Muscle layer of duodenum (tissue), 2 donors: ENCODE measurements around the gene TAF4.
"Not testable (repeated sequence)": the region's sequence is repeated elsewhere in the genome, so short reads cannot be mapped to it uniquely, and the experiment has no call there.

Source experiments
- H3K27ac ChIP-seq: one replicate; pipeline ENCODE4 v1.7.0; 2013; ENCODE audit warnings: mild to moderate bottlenecking, low read length
- H3K27me3 ChIP-seq: one replicate; pipeline ENCODE4 v1.7.0; 2013; ENCODE audit warnings: low read depth, mild to moderate bottlenecking, control low read depth, low read length
- H3K36me3 ChIP-seq, 2 donors: one replicate each; pipeline ENCODE4 v1.7.0; 2013; ENCODE audit warnings: low read length in 2 of 2, control low read depth in 1 of 2, mild to moderate bottlenecking in 1 of 2; ENCODE audit not compliant: insufficient read depth in 2 of 2, control insufficient read depth in 1 of 2
- H3K4me1 ChIP-seq, 2 donors: one replicate each; pipeline ENCODE4 v1.7.0; 2013; ENCODE audit warnings: low read length in 2 of 2, mild to moderate bottlenecking in 2 of 2, control low read depth in 1 of 2, moderate library complexity in 1 of 2; ENCODE audit not compliant: insufficient read depth in 2 of 2, control insufficient read depth in 1 of 2
- H3K4me3 ChIP-seq, 2 donors: one replicate each; pipeline ENCODE4 v1.7.0; 2013; ENCODE audit warnings: low read length in 2 of 2, low read depth in 1 of 2, mild to moderate bottlenecking in 1 of 2
- H3K9me3 ChIP-seq, 2 donors: one replicate each; pipeline ENCODE4 v1.7.0; 2013; ENCODE audit warnings: low read length in 2 of 2, control low read depth in 1 of 2, mild to moderate bottlenecking in 1 of 2; ENCODE audit not compliant: control insufficient read depth in 1 of 2
- donor health status: healthy.

TAF4 gene

DNA sequence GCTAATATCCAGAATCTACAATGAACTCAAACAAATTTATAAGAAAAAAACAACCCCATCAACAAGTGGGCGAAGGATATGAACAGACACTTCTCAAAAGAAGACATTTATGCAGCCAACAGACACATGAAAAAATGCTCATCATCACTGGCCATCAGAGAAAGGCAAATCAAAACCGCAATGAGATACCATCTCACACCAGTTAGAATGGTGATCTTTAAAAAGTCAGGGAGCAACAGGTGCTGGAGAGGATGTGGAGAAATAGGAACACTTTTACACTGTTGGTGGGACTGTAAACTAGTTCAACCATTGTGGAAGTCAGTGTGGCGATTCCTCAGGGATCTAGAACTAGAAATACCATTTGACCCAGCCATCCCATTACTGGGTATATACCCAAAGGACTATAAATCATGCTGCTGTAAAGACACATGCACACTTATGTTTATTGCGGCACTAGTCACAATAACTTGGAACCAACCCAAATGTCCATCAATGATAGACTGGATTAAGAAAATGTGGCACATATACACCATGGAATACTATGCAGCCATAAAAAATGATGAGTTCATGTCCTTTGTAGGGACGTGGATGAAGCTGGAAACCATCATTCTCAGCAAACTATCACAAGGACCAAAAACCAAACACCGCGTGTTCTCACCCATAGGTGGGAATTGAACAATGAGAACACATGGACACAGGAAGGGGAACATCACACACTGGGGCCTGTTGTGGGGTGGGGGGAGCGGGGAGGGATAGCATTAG lies 6.2 kb upstream of the TAF4 start:
- not testable (repeated sequence) for H3K27me3 ChIP-seq, H3K27ac ChIP-seq, H3K4me3 ChIP-seq, H3K36me3 ChIP-seq
- Histone ChIP-seq H3K4me1 (peaks cover 0 to 12% of the 10 kb centered on the region in 2 donors), H3K9me3 (peaks cover 4 to 20% of the 10 kb centered on the region in 2 donors)

DNA sequence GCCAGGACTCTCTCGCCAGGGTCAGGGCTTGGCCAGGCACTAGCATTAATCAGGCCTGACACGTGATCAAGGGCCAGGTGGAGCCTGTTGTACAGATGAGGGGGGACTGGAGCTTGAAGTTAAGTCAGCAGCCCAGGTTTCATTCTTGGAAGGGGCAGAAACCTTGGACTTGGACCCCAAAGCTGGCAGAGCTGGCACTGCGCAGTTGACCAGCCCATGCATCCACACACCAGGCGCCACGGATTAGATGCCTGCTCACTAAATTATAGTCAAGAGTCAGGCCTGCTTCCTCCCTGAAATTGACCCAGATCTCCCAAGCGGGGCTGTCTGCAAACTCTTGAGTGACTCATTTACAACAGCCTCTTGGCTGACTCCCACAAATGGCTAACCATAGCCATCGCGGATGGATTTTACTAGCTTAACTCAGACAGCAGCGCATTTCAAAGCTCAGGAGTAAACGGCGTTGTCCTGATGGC lies 4.1 kb upstream of the TAF4 start:
- H3K9me3 ChIP-seq = peaks cover 0 to 8% of the 10 kb centered on the region in 2 donors
- no peak overlapping the region for H3K27ac ChIP-seq
- H3K4me1 ChIP-seq = peaks cover 0 to 14% of the 10 kb centered on the region in 2 donors
- no peaks in the 10 kb centered on the region for H3K36me3 ChIP-seq
- no peak overlapping the region for H3K4me3 ChIP-seq
- no peaks in the 10 kb centered on the region for H3K27me3 ChIP-seq

DNA sequence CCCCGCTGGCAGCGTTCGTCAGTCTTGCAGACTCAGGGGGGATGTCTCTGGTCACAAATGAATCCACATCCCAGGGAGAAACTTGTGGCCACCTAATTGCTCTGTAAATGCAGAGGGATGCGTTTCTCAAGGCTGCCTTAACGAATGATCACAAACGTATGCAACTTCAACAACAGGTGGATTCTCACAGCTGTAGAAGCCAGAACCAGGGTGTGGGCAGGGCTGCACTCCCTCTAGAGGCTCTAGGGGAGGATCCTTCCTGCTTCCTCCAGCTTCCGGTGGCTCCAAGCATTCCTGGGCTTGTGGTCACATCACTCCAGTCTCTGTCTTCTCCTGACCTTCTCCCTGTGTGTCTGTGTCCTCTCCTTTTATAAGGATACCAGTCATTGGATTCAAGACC lies 3.3 kb upstream of the TAF4 start:
- Histone ChIP-seq H3K27ac (no peak overlapping the region), H3K4me3 (no peak overlapping the region), H3K4me1 (peaks cover 0 to 18% of the 10 kb centered on the region in 2 donors), H3K9me3 (peaks cover 0 to 7% of the 10 kb centered on the region in 2 donors), H3K36me3 (no peaks in the 10 kb centered on the region), H3K27me3 (no peaks in the 10 kb centered on the region)

DNA sequence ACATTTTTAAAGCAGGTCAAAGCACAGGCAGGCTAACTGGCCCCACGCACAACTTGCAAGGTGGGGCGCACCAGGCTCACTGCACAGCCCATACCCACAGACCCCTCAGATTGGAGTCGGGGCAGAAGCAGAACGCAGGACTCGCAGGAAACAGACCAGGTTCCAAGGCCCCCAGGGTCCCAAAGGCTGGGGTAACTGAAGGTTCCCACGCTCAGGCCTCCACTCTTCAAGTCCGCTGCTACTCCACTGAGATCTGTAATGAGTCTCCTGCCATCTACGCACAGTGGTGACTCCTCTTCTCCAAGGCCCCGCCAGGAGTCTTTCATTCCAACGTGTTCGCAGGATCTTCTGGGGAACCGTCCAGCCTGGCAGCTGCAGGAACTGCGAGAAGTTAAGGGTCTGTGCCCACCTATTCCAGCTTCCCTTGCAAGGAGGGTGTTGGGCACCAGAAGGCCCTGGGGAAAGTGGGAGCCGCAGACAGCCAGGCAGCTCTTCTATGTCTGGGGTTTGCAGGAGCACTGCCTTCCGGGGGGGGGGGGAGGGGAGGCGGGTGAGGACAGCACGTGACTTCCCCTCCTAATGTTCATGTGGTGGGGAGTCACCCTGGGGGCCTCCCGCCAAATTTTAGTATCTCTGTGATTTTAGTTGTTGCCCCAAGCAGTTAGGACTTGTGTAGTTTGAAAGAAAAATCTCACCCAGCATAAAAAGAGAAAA lies 2.0 kb upstream of the TAF4 start:
- peaks cover 0 to under 1% of the 10 kb centered on the region in 2 donors for H3K36me3 ChIP-seq
- peaks cover 3 to 31% of the 10 kb centered on the region in 2 donors for H3K4me1 ChIP-seq
- H3K27me3 ChIP-seq = no peaks in the 10 kb centered on the region
- no peaks in the 10 kb centered on the region for H3K9me3 ChIP-seq
- peak overlapping the region; percentile 71 for H3K27ac ChIP-seq
- H3K4me3 ChIP-seq = peak overlapping the region; percentile 60 to 74

DNA sequence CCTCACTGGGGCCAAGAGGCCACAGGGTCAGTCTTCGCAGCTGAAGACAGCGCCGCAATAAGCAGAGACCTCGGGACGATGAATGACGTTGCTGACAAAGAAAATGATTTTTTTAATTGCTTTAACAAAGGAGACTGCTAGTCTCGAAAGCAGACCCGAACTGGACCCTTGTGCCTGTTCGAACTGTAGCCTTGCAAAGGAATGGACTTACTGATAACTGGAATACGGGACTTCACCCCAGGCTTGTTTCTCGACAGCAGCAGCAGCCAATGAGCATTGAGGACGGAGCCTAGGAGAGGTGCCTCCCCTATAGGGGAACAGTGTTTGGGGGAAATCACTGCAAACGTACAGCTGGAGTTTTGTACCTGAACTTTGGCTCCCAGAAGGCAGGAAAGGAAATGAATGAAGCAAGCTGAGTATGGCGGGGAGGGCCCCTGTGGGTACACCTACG lies 1.3 kb upstream of the TAF4 start:
- H3K27ac ChIP-seq = peak overlapping the region; percentile 71
- H3K36me3 ChIP-seq = peaks cover 0 to 5% of the 10 kb centered on the region in 2 donors
- no peaks in the 10 kb centered on the region for H3K27me3 ChIP-seq
- no peaks in the 10 kb centered on the region for H3K9me3 ChIP-seq
- H3K4me3 ChIP-seq = peak overlapping the region; percentile 60 to 74
- peaks cover 8 to 34% of the 10 kb centered on the region in 2 donors for H3K4me1 ChIP-seq

DNA sequence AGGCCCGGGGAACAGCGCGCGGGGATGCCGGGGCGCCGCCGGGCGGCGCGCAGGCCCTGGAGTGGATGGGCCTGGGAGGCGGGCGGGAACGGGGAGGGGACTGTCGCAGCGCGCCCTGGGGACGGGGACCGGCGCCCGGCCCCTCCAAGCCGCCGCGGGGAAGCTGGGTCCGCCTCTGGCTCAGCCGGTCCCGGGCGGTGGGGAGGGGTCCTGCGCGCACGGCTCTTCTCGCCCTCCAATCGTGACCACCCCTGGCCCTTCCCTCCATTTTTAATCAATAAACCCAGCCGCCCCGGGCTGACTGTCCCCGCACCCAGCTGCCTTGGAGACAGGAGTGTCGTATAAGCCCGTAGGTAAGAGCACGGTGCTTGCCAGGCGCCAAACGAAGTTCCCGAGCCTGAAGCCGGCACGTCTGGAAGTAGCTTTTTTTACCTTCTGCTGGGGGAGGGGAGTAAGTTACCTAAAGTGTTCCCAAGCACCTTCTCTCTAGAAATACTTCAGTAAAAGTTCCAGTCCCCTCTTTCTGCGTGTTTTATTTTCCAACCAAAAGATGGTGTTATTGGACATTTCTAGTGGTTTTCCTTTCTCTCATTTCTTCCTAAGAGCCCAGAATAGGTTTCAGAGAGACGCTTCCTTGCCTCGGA lies 780 bp upstream of the TAF4 start:
- Histone ChIP-seq H3K4me3 (peak overlapping the region; percentile 60 to 74), H3K9me3 (no peaks in the 10 kb centered on the region), H3K4me1 (peaks cover 8 to 34% of the 10 kb centered on the region in 2 donors), H3K36me3 (peaks cover 0 to 5% of the 10 kb centered on the region in 2 donors), H3K27me3 (no peaks in the 10 kb centered on the region), H3K27ac (peak overlapping the region; percentile 71)

DNA sequence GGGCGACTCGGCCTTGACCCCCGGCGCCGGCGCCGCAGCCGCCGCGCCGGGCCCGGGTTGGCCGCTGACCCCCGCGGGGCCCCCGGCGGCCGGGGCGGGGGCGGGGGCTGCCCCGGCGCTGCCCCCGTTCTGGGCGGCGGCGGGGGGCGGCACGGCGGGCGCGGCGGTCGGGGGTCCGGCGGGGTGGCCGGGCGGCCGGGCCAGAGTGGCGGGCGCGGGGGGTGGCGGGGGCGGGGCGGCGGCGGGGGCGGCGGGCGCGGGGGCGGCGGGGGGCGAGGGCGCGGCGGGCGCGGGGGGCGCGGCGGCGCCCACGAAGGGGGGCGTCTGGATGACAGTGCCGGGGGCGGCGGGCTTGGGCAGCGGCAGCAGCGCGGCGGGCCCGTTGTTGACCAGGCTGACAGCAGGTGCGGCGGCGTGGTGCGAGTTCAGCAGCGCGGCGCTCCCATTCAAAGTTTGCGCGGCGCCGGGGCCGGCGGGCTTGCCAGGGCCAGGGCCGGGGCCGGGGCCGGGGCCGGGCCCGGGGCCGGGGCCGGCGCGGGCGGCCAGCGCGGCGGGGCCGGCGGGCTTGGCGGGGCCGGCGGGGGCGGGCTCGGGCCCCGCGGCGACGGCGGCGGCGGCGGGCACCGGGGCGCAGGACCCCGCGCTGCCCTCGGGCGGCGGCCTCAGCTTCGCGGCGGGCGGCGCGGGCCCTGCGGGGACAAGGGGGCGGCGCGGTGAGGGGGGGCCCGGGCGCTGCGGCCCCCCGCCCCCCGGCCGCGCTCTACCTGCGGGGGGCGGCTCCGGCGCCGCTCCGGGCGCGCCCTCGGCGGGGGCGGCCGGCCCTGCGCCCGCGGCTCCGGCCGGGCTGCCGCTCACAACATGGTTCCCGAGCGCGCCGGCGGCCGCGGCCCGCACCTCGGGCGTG lies 659 bp downstream of the TAF4 start:
- no peak overlapping the region for H3K4me3 ChIP-seq
- H3K4me1 ChIP-seq = peaks cover 8 to 34% of the 10 kb centered on the region in 2 donors

DNA sequence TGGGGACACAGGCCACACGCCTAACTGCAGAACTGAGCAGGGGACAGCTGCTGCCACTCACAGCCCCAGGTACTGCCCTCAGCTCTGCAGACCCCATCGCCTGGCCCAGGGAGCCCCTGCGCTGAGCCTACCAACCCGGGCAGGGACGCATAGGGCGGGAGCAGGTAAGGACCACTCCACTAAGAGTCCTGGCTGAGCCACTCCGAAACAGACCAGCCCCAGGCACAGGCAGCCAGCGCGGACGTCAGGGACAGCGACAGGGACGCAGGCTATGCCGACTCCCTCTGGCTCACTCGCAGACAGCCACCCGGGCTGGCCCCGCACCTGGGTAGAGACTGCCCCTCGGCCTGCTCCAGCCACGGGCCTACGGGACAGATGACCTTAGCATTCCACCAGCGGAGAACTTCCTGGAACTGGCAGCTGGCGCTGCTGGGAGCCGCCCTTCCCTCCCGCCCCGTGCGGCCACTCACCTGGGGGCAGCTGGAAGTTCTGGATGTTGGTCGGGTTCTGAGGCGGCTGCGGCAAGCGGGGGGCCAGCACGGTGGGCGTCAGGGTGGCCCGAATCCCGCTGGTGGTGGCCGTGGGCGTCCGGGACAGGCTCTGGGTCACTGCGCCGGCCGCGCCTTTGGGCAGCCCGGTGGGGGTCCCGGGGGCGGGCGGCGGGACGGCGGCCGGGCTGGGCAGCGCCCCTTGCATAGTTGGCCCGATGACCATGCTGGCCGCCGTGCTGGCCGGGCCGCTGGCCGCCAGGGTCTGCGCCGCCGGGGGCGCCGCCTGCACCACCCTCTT lies 1.5 kb downstream of the TAF4 start:
- no peaks in the 10 kb centered on the region for H3K27me3 ChIP-seq
- peaks cover 8 to 34% of the 10 kb centered on the region in 2 donors for H3K4me1 ChIP-seq
- no peak overlapping the region for H3K27ac ChIP-seq
- H3K36me3 ChIP-seq = peaks cover 0 to 5% of the 10 kb centered on the region in 2 donors
- peak overlapping the region; percentile 50 to 61 for H3K4me3 ChIP-seq
- no peaks in the 10 kb centered on the region for H3K9me3 ChIP-seq

More for the DNA sequence above, 659 bp downstream of the TAF4 start:
- H3K27ac ChIP-seq = no peak overlapping the region
- no peaks in the 10 kb centered on the region for H3K9me3 ChIP-seq
- no peaks in the 10 kb centered on the region for H3K27me3 ChIP-seq
- H3K36me3 ChIP-seq = peaks cover 0 to 5% of the 10 kb centered on the region in 2 donors

DNA sequence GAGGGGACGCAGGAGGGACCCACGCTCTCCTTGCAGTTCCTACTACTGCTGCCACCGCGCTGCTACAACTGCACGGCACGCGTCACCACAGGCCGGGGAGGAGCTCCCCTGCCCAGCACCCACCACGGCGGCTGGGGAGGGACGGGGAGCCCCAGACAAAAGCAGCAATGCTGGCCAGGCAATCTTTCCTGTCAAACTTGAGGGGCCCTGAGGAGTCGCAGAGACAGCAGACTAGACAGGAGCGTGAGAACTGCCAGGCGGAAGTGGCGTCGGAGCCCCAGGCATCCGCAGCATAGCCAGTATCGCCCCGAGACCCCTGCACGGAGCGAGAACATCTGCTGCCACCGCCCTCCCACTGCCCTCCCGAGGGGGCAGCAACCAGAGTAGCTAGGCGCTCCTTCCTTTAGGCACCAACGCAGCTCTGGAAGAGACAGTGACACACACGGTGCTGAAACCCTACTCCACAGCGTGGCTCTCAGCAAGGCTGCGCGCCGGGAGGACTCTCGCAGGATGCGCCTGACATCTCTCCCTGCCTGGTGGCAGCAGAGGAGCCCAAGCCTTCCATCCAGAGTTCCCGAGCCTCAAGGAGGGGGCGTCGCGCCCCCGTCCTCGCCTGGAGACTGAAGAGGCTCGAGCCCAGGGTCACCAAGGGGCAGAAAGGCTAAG lies 2.2 kb downstream of the TAF4 start:
- Histone ChIP-seq H3K4me1 (peaks cover 8 to 34% of the 10 kb centered on the region in 2 donors), H3K4me3 (peak overlapping the region; percentile 50 to 61), H3K27me3 (no peaks in the 10 kb centered on the region), H3K27ac (no peak overlapping the region), H3K9me3 (no peaks in the 10 kb centered on the region), H3K36me3 (peaks cover 0 to 5% of the 10 kb centered on the region in 2 donors)
